ENCODE measurements around the gene MUC15.
"Not testable (repeated sequence)": the region's sequence is repeated elsewhere in the genome, so short reads cannot be mapped to it uniquely, and the experiment has no call there.

MUC15 gene, protein sequence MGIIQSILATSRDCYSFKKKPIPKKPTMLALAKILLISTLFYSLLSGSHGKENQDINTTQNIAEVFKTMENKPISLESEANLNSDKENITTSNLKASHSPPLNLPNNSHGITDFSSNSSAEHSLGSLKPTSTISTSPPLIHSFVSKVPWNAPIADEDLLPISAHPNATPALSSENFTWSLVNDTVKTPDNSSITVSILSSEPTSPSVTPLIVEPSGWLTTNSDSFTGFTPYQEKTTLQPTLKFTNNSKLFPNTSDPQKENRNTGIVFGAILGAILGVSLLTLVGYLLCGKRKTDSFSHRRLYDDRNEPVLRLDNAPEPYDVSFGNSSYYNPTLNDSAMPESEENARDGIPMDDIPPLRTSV

DNA sequence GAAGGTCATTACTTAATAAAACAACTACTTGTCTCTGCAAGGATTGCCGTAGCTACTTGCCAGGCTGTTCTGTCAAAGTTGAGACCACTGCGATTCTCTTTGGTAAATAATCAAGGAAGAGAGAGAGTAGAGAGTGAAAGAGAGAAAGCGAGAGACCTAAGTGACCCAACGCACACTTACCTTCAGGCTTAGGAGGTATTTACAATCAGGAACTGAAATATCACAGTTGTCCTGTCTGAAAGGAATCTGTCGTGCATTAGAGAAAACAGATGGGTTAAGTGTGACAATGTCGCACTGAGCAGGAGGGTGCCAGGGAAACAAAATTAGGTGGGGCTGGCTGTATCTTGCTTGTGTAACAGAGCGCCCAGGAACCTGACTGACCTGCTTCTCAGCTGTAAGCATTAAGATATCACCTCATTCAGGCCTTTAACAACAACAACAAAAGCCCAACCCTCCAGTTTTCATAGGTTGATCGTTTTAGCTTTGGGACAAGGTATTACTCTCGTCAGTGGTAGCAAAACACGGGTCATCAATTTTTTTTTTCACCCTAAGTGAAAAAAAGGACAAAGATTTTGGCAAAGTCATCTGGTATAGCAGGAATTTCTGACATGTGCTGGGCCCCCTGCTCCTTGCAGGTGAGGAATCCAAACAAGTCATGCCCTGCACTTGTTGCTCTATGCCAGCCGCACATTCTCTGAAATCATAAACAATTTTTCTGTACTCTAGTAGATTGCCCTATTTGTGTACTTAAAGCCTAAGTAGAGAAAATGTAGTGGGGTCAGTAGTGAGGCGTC is at the start of gene MUC15:
Gene MUC15 (minus strand): TSS at position 403 of the 794 bp plus-strand sequence. CDS start 5,169 bp downstream, outside the sequence.
- DNase-seq, result no peak

DNA sequence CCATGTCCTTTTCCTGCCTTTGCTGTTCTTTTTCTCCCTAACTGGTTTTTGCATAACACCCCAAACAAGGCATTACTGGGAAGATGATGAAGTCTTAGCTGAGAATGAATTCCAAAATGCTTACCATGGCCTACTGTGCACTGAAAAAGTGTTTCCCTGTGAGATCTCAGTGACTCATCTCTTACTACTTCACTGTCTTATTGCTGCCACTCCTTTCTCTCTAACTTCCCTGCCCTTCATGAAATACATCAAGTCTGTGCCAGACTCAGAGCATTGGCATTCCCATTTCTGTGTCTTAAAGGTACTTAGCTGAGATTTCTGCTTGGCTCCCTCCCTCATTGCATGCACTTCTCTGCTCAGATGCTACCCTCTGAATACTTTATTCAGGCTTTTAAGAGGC is 49.1 kb upstream of the MUC15 start:
- DNase-seq, result no peak

DNA sequence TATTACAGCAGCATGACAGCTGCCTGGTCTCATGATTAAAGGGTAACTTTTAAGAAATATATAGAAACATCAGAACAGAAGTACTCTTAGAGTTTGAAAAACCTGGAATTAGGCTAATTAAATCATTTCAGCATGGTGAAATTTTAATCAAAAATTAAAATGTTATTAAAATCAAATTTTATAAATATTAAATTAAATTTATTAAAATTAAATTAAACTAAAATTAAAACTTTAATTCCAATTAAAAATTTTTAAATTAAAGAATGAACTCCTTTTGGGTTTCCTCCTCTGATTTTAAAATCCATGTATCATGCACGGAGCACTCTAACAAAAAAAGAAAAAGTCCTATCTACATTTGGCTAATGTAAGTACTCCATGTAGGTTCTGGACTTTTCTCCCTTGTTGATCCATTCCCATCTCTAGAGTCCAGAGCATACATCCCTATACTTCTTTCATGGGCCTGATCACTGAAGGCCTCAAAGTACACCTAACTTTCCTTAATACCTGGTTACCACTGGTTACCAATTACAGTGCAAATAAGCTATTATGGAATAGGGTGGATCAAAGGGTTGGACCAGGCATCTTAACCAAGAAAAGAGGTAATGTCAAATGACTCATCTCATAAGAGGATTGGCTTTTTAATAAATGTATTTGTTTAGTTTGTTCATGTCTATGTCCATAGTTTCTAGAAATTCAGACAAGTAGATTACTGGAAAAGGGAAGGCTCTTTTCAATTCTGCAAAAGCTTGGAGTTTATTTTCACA is 48.4 kb upstream of the MUC15 start:
- DNase-seq, result no peak

DNA sequence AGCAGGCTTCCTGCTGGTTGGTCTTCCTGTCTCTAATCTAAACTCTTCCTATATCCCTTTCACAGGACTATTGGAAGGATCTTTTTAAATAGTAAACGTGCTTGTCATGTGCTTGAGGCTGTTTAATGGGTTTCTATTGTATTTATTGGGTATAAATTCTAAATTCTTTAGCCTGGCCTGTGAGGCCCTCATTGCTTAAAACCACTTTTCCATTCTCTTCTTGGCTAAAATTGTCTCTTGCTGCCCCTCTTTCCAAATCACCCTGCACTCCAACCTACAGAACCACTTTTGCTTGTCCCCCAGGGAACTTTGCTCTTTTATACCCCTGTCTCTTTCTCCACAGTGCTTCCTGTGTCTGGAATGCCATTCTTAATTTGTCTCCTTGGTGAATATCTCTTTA is 46.4 kb upstream of the MUC15 start:
- DNase-seq, result no peak

DNA sequence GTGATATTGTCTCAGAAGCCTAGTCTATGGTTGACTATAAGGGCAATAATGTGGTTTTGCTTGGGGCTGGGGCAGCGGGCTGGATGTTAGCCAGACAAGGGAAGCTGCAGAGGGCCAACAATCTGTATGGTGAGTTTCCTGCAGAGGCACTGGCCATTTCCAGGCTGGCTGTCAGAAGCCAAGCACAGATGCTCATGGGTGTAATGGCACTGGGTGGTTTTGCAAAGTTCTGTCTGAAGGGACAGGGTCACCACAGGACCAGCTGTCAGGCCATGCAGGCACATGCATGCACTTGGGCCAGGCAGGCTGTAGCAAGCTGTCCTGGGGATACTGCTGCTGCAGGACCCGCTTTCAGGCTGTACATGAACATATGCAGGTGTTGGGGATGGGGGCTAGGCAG is 41.7 kb upstream of the MUC15 start:
- DNase-seq, result no peak

DNA sequence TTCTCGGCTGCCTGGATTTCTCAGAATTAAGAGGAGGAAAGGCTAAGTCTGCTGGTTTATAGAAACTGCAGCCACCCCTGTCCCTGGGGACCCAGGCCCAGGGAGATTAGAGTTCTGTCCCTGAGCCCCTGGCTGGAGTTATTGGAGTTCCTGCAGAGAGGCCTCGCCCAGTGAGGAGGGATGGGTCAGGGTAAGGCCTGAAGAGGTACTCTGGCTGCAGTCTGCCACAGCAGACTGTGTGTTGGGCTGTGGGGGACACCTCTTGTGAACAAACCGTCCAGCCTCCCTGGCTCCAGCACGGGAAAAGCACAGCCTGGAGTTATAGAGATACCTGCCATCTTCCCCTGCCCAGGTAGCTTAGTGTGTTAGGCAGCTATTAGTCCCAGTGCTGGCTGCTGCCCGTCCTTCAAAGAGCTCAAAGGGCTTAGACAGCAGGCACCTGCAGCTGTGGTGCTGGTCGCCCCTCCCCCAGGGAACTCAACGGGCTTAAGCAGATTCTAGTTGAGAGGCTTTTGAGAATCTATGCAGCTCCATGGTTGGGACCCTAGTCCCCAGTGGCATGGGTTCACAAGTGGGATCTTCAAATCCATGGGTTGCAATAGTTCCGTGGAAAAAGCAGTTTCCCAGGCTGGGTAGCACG is 36.6 kb upstream of the MUC15 start:
- no peak for DNase-seq

DNA sequence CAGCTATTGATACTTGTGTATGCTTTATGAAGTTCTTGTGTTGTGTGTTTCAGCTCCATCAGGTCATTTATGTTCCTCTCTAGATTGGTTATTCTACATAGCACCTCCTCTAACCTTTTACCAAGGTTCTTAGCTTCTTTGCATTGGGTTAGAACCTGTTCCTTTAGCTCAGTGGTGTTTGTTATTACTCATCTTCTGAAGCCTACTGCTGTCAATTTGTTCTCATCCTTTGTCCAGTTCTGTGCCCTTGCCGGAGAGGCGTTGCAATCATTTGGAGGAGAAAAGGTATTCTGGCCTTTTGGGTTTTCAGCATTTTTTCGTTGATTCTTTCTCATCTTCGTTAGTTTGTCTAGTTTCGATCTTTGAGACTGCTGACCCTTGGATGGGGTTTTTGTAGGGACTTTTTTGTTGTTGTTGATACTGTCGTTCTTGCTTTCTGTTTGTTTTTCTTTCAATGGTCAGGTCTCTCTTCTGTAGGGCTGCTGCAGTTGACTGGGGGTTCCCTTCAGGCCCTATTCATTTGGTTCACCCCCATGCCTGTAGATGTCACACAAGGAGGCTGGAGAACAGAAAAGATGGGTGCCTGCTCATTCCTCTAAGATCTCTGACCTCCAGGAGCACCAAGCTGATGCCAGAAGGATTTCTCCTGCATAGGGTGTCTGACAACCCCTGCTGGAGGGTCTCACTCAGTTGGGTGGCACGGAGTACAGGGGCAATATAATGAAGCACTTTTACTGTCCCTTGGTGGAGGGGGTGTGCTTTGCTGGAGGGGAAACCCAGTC is 35.9 kb upstream of the MUC15 start:
- no peak for DNase-seq

DNA sequence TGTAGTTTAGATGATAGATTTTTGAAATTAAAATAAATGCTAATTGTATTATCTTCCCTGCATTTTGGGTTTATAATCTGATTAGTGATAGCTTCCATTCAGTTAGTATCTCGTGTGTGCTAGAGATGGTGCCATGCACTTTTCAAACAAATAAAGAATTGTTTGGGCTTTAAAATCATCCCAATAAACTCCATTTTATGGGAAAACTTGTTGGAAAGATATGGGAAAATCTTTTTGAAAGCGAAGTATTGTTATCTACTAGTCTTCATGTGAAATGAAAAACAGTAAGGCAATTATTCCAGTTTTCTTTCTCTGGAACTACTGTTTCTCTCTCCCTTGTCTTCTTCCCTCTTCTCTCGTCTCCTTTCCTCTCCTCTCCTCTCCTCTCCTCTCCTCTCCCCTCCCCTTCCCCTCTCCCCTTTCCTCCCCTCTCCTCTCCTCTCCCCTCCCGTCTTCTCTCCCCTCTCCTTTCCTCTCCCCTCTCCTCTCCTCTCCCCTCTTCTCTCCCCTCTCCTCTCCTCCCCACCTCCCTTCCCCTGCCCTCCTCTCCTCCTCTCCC is 27.9 kb upstream of the MUC15 start:
- no peak for DNase-seq

DNA sequence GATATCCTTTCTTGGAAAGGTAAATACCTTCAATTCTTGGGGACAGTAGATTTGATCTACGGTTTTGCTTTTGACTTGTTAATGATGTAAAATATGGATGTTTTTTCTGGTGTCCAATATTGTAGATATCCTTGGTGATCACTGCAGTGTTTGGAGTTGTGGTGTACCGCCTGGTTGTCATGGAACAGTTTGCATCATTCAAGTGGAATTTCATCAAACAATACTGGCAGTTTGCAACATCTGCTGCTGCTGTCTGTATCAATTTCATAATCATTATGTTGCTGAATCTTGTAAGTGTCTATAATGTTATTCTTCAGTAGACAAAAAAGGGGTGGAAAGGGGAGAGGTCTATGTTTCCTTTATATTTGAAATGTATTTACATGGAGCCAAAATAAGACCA is 27.4 kb upstream of the MUC15 start:
- no peak for DNase-seq

DNA sequence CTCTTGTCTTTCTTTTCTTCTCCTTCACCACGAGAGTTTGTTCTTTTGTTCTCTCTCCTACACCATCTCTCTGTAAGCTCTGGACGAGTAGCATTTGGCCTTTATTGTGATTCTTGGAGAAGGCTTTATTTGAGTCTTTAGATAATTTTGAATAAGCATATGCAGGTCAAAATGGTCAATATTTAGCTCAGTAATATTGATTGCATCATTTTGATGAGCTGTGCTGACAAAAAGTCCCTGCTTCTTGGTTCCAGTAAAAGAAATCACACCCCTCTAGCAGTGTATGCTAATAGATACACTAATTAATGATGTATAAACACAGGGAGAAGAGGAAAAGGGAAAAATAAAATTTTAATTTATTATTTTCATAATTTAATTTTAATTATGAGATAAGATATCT is 25.8 kb upstream of the MUC15 start:
- DNase-seq, result no peak

DNA sequence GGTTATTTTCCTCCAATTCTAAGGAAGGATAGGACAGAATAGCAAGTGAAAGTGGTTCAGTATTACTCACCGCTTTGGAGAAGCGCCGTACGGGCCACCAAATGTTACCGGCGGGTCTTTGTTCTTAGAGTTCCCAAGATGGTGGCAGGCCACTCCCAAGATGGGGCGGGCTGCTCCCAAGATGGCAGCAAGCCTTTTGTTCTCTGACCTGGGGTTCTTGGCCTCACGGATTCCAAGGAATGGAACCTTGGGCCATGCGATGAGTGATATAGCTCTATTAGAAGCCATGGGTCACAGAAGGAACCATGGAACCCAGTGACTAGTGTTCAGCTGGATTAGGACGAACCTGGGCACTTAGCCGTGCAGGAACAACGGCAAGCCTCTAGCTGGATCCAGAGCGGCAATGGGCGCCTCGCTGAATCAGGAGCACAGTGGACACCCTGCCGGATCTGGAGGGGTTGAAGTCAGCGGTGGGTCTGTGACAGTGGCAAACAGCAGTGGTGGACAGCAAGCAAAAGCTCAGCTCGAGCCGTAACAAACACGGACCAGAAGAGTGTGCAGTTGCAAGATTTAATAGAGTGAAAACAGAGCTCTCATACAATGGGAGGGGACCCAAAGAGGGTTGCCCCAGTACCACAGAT is 25.1 kb upstream of the MUC15 start:
- DNase-seq, result not testable (repeated sequence)

DNA sequence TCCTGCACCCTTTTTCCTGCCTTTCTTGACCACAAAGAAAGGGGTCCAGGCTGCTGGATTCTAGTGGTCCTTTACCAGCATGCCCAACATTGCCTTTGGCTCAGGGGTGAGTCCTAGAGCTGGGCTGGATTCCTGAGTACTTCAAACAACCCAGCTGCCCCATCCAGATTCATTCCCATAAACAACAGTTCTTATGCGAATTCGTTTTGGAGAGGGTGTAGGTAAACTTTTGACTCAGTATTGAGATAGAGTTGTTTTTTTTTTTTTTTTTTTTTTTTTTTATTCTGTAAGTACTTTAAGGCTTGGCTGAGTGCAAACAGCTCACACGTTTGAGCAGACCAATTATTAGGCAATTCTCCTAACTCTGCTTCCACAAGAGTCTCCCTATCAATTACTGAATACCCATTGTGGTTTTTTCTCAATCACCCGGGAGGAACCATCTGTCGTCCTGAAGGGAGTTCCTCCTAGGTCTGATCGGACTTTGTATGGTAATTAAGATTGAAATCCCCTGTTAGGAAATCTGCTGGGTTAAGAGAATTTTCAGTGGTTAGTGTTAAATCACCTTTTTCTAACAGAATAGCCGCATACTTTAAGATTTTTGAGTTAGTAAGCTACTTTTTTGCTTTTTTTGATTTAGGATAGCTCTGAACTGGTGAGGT is 23.3 kb upstream of the MUC15 start:
- DNase-seq, result not testable (repeated sequence)

DNA sequence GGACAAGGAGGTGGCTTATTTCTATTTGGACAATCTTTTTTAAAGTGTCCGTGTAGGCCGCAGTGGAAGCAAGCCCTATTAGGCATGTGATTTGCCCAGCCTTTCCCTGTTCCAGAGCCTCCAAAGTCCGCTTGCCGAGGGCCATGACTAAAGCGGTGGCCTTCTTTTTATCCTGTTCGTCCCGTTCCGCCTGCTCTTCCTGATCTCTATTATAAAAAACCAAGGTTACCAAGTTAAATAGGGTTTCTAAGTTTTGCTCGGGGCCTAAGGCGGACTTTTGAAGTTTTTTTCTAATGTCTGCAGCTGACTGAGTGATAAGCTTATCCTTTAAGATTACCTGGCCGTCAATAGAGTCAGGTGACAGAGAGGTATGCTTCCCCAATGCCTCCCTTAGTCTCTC is 21.6 kb upstream of the MUC15 start:
- DNase-seq, result no peak

DNA sequence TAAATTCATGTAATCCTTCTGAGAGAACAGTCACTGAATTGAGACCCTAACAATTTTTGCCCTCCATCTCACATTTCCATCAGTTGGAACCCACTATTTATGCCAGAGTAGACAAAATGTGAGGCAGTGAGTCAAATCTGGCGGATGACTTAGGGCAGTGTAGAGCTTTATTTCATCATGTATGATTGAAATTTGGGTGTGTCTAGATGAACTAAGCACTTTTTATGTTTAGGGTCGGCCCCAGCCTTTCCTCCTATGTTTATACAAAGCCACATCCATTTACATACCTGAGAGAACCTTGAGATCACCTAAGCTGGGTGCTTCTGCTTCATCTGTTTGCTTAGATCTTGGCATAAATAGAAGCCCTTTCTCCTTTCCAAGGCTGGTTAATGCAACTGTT is 15.0 kb upstream of the MUC15 start:
- DNase-seq, result no peak

DNA sequence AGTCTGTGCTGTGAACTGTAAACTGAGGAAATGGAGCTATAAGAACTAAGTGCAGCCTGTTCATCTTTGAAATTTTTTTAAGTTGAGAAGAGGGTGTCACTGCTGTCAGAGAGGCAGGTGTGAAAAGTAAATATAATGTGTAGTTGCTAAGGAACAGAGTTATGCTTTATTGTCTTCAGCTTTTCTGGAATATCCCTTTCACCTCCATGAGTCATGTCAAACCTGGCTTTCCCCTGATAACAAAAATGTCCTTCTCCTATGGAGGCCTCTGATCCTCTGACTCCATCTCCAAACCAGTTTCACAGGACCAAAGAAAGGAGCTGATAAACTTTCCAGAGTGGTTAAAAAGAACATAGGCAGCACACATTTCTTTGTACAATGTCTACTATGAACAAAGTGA is 12.8 kb upstream of the MUC15 start:
- no peak for DNase-seq

DNA sequence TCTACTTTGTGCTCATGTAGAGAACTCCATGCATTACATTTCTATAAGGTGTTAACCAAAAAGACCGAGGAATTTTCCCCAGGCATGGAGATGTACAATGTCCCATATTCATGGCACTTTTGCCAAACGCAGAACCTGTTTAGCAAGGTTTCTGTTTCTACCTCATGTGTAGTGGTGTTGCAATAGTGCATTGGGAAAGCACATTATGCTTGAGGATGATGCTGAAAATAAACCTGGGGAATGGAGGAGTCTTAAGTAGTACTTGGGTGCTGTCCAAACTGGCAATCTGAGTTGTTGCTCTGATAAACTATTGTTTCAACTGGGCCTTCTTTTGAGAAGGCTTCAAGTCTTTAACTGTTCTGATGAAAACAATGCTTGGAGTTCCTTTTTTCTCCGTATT is 11.5 kb upstream of the MUC15 start:
- DNase-seq, result no peak

DNA sequence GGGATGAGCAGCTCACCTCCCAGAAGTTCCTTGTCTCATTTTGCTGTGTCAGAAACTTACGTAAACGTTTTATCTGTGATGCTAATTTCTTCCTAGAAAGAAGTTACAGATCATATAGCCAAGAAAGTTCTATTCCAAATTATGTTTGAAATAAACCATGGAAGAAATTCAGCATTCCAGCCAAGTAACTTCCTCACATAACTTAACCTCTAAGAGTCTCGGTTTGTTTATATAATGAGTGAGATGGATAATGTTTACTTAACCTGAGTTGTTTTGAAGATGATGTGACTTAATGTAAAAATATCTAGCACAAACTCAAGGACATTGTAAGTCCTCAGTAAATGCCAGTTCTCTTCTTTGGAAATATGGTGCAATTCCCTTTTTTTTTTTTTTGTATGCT is 8.9 kb upstream of the MUC15 start:
- DNase-seq, result no peak

DNA sequence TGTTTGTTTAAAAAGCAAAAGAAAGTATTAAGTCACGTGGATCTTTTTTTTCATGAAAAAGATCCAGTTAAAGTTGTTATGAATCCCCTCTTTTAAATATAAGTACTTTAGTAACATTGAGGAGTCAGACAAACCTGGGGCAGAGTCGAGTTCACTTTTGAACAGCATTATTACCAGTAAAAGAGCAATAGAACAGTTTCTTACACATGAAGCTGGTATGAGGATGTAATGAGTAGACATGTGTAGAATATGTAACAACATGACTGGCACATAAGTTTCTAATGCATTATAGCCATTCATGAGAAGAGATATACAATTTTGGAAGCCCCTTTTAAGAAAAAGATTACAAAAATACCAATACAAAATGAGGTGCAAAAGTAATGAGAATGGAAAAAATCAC is 7.6 kb upstream of the MUC15 start:
- DNase-seq, result no peak

DNA sequence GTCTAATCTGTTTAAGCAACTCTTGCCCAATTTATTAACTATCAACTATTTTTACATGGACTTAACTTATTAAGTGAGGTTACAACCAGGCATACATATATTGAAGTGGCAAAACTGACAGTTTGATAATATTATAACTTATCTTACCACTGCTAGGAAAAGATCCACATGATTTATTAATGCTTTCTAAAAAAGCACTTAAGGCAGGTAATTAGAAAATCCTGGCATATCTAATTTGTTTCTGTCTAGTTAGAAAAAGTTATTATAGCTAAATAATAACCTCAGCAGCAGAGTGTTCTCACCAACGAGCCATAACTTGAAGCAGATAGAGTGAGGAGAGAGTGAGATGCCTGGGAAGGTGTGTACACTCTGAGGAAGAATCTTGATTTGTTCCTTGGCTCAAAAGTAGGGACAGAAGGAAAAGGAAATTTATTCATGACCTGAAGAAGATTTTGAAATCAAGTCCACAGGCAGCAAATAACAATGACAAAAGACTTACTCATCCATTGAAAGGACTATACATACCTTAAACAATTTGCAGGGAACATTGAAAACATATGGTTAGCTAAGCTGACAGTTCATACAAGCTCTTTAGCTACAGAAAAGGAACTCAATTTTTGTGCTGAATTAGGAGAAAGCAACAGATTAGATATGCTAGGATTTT is 7.1 kb upstream of the MUC15 start:
- DNase-seq, result no peak

DNA sequence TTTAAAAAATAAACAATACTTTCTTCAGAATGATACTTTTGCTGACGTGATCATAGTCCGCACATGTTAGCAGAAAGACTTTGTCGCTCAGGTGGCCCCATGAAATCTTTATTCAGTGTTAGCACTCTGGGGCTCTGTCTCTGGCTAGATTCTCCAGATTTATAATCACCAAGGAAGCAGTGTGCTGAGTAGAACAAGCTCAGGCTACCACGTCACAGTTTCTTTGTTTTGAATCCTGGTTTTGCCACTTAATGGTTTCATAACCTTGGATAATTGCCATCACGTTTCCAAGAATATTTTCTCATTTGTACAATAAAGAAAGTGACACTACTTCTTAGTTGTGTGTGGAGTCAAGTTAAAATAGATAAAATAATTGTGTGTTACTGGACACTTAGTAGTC is 3.9 kb upstream of the MUC15 start:
- DNase-seq, result no peak
